HG03342 (cell line): ENCODE results near the gene NKX1-2.

Source experiments
- ATAC-seq: cut with Tn5 transposase; IDR thresholded peaks from one replicate; pipeline ENCODE4 v1.9.1; 2021; ENCODE audit warnings: mild to moderate bottlenecking, moderate library complexity; ENCODE audit not compliant: unreplicated experiment

Gene NKX1-2

GRCh38 chr10:124450012-124450782 is at the start of gene NKX1-2:
Gene NKX1-2, minus strand, starts transcription at chr10:124450035. Its CDS starts 92 bp downstream, at chr10:124449943.
- ATAC-seq: no peak

DNA sequence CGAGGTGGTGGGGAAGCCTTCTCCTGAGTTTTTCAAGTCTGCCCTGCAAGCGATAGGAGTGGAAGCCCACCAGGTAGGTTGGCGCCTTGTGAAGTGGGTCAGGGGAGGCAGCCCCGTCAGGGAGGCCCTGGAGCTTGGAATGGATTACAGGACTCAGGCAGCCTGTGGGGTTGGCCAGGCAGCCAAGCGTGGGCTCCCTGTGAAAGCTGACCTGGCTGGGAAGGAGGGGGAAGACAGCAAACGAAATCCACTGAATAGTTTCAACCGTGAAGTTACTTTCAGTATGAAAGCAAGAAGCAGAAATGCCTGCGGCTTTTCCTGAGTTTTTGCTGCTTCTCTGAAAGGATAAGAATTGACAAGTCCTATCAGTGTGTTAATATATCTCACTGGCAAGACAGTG is 48.2 kb upstream of the NKX1-2 start:
- no peak for ATAC-seq

DNA sequence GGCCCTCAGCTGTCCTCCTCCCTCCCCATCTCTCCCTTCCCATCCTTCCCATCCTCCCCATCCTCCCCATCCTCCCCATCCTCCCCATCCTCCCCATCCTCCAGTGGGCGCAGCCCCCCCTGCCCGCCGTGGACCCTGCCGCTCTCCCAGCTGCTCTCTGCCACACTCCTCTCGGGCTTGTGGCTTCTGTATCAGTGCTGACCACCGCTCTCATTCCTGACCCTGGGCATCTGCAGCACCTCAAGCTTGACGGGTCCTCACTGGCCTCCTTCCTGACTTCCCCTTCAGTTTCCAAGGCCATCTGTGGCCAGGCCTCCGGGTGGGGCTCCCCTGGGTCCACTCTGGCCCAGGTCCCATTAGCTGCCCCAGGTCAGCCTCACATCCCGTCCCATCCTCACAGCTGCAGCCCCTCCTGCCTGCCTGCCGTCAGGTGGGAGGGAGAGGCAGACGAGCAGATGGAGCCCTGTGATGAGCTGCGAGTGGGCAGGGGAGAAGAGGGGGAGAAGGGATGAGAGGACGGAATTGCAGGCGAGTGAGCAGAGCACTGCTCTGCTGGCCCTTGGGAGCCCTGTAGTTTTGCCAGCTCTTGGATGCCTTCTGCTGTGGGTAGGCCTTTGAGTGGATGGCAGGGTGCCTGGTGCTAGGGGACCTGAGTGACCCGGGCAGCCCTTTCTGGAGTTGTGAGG is 47.5 kb upstream of the NKX1-2 start:
- no peak for ATAC-seq

- ATAC-seq: no peak
Observed at GRCh38 chr10:124496620-124497019, 46.8 kb upstream of the NKX1-2 start.

- ATAC-seq: no peak
Observed at GRCh38 chr10:124496150-124496549, 46.3 kb upstream of the NKX1-2 start.

- no peak for ATAC-seq
Observed at GRCh38 chr10:124495725-124496124, 45.9 kb upstream of the NKX1-2 start.

DNA sequence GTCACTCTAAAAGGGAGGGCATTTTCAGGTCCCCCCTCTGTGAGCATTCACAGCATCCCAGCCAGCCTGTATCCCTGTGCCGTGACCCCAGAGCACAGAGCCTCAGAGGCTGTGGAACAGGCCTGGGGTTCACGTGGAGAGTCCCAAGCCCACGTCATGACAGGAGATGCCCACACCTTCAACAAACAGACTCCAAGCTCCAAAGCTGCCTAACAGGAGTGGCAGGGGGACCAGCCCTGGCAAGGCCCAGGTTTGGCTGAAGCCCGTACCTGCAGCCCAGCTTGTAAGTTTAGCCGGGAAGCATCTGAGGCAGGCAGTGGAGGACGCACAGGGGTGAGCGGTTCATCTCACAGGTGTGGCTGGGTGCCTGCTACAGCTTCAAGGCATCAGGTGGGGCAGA is 45.3 kb upstream of the NKX1-2 start:
- ATAC-seq: no peak

- ATAC-seq: no peak
Observed at GRCh38 chr10:124494046-124494807, 44.4 kb upstream of the NKX1-2 start.

DNA sequence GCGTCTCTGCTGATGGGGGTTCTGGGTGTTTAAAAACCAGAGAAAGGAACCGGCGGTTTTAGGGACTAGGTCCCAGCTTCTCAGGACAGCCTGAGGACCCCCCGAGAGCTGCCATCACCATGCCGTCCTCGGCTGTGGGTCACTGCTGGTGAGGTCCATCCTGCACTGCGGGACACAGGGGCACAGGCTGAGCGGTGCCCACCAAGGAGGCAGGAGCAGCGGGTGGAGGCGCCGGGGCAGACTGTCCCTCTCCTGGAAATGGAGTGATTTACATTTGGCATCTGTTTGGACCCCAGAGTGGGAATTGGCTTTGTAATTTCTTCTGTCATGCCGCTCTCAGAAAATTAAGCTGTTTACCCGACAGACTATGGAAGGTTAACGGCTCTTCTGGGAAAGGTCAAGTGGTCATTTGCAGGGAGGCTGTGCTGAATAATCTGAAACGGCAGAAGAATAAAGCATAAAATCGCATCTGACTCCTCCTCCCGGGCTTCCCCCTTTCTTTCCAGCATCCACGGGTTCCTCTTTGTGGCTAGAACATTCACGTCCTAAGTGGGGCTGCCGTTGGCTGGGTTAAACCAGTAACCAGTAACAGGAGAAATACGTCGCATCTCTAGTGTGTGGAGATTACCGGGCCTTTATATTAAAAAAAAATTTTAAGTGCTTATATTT is 43.5 kb upstream of the NKX1-2 start:
- ATAC-seq: no peak

DNA sequence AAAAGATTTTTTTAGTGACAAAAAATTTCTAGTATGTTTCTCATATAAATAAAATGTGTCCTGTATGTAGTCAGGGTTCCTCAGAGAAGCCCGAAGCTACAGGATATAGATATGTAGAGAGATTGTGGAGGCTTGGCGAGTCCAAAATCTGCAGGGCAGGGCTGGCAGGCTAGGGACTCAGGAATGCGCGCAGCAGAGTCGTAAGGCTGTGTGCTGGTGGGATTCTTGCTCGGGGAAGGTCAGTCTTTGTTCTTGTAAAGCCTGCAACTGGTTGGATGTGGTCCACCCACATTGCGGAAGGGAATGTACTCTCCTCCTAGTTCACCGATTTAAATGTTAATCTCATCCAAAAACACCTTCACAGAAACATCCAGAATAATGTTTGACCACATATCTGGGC is 42.4 kb upstream of the NKX1-2 start:
- ATAC-seq: no peak

- no peak for ATAC-seq
Observed at GRCh38 chr10:124491105-124491504, 41.3 kb upstream of the NKX1-2 start.

DNA sequence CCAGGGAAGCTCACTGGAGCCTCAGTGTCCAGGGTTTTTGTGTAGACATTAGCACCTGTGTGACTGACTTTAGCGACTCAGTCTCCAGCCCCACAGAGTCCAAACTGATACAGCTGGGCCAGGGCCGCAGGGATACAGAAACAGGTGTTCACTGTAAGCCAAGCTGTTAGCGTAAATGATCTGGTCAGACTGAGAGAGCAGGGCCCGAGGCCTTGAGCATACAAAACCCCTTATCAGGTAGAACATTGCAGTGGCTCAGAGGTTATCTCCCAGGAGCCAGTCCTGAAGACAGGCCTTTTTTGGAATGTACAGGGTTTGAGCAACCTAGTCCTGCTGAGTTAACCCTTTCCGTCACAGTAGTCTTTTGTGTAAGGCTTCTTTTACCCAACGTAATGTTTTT is 36.8 kb upstream of the NKX1-2 start:
- ATAC-seq: no peak

DNA sequence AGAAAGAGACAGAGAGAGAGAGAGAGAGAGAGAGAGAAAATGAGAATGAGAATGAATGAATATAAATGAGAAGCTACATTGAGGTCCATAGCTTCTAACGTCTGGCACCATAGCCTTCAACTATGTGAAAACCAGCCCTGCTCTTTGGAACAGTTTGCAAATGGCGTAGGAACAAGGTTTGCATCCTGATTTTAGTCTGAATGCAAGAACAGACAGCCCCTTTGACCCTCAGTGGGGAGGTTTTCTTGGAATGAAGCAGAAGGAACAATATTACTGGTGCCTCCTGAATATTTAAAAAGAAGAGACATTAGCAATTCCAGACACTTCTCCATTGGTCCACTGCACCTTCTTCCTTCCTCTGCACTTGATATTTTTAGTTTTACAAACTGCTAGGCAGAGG is 34.8 kb upstream of the NKX1-2 start:
- ATAC-seq: no peak

DNA sequence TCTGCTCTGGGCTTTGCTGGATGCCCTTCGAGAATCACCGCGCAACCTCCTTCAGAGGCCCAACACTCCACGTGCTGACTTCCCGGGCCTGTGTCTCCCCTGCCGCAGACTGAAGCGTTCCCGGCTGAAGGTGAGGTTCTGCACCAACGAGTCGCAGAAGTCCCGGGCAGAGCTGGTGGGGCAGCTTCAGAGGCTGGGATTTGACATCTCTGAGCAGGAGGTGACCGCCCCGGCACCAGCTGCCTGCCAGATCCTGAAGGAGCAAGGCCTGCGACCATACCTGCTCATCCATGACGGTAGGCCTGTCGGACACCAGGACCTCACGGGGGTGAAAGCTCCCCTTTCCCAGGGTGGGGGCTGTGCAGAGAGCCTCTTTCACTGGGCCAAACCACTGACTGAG is 34.2 kb upstream of the NKX1-2 start:
- no peak for ATAC-seq

DNA sequence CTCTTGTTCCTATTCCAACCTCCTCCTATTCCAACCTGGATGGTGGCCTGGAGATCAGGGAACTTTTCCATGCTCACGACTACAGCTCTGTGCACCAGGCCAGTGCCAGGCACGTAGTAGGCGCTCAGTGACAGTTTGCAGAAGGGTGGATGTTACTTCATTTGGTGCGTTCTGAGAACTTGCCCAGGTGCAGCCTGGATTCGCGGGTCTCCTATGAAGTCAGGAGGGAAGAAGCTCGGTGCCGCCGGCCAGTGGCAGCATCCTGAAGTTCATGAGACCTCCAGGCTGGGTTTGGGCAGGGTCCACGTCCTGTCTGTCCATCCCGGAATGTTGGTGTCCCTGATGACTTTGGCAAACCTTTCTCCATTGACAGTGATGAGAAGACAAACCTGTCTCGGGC is 33.0 kb upstream of the NKX1-2 start:
- no peak for ATAC-seq

DNA sequence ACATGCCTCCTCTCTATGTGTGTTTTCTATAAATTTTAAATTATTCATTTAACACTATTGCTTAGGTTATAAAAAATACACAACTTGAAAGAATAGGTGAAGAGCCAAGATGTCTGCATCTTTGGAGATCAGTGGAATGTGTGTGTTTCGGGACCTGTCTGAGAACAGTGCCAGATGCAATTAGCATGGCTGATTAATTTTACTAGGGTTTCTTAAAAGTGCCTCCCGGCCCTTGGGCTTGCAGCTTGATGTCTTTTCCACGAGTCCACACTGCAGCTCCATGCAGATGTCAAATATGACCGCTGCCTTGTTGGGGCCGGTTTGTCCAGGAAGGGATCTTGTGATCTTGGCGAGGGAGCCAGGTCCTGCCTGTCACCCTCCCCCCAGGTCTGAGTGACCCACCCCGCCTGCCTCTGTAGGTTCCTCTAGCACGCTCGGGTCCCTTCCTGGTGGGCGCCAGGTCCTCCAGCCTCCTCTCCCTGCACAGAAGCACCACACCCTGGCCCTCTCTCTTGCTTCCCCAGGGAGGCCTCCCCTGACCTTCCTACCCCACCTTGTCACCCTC is 32.5 kb upstream of the NKX1-2 start:
- no peak for ATAC-seq

DNA sequence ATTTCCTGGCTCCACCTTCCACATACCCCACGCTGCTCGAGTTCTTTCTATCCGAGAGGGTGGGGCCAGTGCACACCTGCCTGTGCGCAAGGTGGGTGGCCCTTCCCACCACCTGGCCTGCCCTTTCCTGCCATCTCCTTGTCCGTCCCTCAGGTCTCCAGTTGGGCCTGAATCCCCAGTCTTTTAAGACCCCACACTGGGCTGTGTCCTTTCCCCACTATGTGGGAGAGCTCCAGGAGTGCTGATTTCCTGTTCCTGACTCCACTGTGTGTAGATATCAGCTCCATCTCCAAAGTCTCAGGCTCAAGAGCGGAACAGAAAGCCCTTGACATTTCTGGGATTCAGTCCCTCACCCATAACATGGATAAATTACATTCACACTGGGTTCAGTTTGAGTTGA is 31.9 kb upstream of the NKX1-2 start:
- no peak for ATAC-seq

GRCh38 chr10:124480860-124481259 is 31.0 kb upstream of the NKX1-2 start:
- ATAC-seq: no peak

GRCh38 chr10:124478515-124478914 is 28.7 kb upstream of the NKX1-2 start:
- ATAC-seq: no peak

DNA sequence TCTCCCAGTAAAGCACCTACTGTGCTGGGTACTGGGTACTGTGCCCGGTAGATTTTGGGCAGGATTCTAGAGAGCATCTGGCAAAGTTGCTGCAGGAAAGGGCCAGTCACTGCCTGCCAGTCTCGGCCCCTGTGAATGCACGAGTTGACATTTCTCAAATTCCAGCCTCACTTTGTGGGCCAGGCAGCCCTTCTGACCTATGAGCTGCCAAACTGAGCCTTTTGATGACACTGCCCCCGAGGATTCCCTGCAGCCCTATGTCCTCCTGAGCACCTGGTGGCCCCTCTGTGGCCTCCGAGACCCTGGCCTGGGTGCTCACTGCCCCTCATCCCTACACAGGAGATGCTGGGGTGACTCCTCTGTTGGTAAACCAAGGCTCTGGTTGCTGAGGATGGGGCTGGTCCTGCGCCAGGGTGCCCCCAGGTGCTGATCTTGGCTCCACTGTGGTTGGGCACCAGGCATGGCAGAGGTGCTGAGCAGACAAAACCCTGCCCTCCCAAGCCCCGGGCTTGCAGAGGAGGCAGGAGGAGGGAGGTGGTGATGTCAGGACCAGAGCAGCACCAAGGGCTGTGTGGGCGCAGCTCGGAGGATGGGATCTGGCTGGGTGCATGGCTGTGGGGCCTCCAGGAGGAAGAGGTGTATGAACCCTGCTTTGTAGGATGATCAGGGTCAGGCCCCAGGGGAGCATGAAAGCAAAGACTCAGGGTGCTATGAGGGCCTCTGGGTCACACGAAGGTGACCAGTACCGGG is 28.0 kb upstream of the NKX1-2 start:
- ATAC-seq: no peak
